Stimulated activated CD8-positive, alpha-beta memory T cell treated with anti-CD3 and anti-CD28 coated beads, Interleukin-7, amount 100 ng/mL, for 1 hour (primary cell): ENCODE results near the gene RASSF10.

Source experiments
- DNase-seq, 2 donors: peaks; one replicate each; pipeline ENCODE4 v3.0.0-alpha.2; 2020; ENCODE audit warnings: low read depth in 2 of 2

Gene RASSF10

DNA sequence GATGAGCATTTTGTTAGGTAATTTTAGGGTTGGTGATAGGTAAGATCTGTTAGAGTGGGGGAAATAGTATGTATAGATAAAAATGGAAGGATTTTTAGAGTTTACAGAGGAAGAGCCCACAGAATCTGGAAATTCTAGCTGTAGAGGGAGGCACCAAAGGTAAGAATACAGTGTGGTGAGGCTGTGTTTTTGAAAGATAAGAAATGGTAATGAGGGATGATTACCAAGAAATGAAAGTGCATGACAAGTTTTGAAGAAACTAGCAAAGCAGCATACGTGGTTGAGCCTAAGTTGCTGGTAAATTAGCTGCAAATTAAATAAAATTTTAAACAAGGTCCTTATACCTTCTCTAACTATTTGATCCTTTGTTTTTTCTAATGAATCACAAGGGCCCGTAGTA, 14.6 kb upstream of the RASSF10 start:
- no peak for DNase-seq

DNA sequence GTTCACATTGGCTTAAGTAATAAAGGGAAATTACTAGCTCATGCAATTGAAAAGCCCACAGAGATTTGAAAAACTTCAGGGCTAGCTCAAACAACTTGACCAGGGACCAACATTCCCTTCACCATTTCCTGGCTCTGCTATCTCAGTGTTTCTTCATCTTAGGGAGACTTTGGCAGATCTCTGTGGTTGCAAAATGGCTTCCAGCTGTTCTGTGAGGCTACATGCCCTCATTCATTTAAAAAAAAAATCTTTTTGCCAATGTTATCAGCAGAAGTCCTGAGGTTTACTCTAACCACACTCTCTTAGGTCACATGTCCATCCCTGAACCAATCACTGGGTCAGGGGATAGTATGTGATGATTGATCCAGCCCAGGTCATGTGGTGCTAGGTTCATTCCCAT, 13.9 kb upstream of the RASSF10 start:
- no peak for DNase-seq

DNA sequence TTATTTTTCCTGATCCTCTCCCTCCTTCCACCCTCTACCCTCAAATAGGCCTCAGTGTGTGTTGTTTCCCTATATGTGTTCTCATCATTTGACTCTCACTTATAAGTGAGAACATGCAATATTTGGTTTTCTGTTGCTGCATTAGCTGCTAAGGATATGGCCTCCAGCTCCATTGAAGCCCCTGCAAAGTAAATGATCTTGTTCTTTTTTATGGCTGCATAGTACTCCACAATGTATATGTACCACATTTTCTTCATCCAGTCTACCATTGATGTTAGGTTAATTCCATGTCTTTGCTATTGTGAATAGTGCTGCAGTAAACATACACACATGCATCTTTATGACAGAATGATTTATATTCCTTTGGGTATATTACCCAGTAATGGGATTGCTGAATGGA, 13.3 kb upstream of the RASSF10 start:
- DNase-seq: no peak

DNA sequence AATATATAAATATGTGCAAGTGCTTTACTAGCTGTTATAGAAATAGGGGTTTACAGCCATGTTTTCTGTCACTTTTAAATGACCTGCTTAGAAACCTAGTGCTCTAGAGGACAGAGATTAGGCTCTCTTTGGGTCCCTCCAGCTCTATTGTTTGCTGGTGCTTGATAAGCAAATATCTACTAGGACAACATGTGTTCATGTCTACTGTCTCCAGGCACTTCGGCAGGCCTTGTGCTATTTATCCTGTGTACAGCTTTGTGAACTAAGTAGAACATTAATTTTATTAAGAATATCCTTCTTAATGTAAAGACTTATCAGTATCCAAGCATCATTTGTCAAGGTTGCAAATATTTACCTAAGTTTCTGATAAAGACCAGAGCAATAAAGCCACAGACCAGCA, 11.9 kb upstream of the RASSF10 start:
- no peak for DNase-seq

DNA sequence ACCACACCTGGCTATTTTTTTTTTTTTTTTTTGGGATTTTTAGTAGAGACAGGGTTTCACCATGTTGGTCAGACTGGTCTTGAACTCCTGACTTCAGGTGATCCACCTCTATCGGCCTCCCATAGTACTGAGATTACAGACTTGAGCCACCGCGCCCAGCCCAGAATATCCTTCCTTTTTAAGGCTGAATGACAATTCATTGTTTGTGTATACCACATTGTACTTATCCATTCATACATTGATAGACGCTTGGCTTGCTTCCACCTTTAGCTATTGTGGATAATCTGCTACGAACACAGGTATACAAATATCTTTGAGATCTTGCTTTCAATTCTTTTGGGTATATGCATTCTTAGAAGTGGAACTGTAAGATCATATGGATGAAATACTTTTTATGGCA, 10.8 kb upstream of the RASSF10 start:
- no peak for DNase-seq

DNA sequence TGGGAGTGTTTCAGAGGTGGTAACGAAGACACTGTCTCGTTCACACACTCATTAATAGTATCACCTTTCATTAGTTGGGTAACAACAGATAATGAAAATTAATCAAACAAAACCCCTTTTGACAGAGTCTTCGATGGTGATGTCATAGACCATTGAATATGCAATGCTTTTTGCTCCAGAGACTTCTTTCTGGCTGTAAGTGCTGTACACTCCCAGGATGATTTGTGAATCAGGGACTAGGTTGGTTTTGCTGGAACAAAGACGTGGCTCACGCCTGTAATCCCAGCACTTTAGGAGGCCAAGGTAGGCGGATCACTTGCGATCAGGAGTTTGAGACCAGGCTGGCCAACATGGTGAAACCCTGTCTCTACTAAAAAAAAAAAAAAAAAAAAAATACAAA, 9.5 kb upstream of the RASSF10 start:
- no peak for DNase-seq

DNA sequence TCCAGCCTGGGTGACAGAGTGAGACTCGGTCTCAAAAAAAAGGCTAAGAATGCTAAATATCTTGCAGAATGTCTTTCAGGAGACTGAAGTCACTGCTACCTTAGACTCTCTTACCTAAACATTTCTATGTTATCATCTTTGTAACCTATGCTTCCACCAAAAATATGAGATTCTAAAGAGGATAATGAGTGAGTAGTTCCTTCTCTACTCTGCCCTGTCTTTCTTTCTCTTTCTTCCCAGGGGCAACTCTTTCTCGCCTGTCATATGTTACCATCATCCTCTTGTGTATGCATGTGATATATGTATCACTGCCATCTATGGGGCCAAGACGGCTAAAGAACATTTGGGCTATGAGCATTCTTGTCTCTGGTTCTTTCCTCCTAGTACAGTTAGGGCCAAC, 9.0 kb upstream of the RASSF10 start:
- no peak for DNase-seq

DNA sequence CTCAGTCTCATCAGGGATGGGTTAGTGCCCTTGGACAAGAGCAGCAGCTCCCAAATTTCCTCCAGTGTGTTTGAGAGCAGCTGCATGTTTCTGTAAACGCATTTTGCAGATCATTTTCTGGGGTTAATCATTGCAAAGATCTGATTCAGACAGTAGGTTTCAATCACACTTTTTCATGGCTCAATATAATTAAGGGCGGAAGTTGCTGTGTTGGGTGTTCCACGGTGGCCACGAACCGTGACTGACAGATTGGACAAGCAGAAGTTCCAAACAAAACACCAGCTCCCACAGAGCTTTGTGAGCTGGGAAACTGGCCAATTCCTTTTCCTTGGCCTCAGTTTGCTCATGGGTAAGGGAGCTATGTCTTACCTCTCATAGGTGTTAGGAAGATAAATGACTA, 8.4 kb upstream of the RASSF10 start:
- no peak for DNase-seq

DNA sequence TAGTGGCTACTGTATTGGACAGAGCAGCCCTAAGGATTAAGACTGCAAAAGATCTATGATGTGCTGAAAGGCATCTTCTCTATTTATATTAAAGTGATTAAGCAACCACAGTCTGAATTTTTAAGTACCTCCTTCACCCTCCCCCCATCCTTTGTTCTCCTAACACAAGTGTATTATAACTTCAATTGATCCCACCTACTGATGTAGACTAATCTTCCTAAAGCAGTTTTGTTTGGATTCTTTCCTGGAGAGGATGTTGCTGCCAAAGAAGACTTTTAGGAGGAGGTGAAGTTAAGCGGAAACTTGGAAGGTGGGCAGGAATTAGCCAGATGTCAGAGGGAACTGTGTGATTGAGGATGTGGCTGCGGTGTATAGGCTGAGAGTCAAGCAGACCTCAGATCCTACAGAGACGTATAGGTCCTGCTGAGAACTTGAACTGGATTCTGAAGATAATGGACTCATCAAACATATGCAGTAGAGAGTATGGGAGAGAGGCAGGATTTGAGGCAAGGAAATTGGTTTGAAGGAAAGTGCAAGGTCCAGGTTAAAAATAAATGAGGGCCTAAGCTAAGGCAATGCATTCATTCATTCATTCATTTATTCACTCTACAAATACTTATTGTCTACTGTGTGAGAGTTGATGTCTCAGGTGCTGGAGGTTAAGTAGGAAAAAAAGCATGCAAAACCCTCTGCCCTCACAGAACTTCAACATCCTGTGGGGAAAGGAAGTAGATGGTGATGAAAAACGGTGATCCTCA, 5.2 kb upstream of the RASSF10 start:
- DNase-seq: no peak

DNA sequence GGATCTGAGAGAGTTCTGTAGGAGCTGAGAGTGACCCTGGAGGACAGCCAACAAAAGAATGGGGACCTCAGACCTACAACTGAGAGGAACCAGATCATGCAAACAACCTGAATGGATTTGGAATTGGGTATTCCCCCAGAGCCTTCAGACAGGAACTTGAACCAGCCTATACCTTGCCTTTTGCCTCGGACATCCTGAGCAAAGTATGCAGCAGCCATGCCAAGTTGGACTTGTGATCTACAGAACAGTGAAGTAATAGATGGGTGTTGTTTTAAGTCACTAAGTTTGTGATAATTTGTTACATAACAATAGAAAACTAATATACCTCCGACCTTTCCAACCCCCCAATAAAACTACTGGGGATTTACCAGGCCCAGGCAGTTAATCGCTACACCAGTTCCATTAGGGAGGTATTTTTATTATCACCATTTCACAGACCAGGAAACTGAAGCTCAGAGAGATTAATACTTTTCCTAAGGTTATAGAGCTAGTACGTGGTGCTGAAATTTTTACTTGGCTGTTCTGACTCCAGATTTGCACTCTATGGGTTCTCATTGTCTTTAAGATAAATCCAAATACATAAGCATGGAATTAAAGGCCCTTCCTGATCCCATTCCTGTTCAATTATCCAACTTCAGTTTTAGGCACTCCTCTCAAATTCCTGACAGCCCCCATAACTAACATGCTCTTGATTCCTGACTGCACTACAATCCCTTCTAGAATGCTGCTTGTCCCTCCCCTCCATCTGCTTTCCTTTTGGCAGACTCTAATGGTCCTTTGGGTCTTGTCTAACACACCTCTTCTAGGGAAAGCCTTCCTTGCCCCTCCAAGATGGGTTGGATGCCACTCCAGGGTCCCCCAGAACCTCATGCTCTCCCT, 1.7 kb upstream of the RASSF10 start:
- DNase-seq: no peak

DNA sequence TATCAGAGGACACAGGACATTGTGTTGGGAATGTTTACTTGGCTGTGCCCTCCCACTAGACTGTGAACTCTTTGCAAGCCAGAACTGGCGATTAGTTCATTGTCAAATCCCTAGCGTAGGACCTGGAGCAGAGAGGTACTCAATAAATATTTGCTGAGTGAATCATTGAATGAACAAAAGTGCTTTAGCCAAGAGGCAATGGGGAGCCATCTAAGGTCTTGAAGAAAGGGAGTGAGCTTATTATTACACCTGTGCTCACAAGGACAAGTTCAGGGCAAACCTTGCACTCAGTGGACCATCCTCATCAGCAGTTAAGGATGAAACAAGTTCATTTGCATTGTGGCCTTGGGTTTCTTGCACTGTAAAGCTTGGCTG, 1.1 kb upstream of the RASSF10 start:
- no peak for DNase-seq

DNA sequence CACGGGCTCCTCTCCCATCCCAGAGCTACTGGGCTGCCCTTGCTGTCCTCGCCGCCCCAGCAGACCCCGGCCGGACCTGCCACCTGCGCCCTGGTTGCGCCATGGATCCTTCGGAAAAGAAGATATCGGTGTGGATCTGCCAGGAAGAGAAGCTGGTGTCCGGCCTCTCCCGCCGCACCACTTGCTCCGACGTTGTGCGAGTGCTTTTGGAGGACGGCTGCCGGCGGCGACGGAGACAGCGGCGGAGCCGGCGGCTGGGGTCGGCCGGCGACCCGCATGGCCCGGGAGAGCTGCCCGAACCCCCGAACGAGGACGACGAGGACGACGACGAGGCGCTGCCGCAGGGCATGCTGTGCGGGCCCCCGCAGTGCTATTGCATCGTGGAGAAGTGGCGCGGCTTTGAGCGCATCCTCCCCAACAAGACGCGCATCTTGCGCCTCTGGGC, 382 bp downstream of the RASSF10 start:
- no peak for DNase-seq

DNA sequence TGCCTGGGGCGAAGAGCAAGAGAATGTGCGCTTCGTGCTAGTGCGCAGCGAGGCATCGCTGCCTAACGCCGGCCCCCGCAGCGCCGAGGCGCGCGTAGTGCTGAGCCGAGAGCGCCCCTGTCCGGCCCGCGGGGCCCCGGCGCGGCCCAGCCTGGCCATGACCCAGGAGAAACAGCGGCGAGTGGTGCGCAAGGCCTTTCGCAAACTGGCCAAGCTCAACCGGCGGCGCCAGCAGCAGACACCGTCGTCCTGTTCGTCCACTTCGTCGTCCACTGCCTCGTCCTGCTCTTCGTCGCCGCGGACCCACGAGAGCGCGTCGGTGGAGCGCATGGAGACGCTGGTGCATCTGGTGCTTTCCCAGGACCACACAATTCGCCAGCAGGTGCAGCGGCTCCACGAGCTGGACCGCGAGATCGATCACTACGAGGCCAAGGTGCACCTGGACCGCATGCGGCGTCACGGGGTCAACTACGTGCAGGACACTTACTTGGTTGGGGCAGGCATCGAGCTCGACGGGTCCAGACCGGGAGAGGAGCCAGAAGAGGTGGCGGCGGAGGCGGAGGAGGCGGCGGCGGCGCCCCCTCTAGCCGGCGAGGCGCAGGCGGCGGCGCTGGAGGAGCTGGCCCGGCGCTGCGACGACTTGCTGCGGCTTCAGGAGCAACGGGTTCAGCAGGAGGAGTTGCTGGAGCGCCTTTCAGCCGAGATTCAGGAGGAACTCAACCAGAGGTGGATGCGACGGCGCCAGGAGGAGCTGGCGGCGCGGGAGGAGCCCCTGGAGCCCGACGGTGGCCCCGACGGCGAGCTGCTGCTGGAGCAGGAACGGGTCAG, 1.0 kb downstream of the RASSF10 start:
- no peak for DNase-seq

DNA sequence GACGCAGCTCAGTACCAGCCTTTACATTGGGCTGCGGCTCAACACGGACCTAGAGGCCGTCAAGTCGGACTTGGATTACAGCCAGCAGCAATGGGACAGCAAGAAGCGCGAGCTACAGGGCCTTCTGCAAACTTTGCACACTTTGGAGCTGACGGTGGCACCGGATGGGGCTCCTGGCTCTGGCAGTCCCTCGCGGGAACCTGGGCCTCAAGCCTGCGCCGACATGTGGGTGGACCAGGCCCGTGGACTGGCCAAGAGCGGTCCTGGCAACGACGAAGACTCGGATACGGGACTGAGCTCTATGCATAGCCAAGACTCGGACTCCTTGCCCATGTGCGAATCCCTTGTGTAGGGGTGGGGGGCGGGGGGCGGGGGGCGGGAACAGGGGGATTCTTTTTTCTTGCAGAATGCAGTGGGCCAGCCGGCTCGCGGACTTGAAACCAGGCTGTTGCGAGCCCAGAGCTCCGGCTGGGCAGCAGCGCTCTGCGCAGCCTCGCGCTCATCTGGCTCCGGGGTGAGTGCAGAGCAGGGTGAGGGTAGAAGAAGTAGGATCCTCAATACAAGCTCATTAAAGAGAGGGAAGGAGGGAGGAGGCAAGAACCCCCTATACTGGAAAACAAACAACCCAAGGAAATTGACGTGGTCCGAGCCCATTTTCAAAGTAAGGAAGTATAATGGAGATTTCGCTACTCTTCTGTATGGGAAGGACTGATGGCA, 1.8 kb downstream of the RASSF10 start:
- DNase-seq: no peak

DNA sequence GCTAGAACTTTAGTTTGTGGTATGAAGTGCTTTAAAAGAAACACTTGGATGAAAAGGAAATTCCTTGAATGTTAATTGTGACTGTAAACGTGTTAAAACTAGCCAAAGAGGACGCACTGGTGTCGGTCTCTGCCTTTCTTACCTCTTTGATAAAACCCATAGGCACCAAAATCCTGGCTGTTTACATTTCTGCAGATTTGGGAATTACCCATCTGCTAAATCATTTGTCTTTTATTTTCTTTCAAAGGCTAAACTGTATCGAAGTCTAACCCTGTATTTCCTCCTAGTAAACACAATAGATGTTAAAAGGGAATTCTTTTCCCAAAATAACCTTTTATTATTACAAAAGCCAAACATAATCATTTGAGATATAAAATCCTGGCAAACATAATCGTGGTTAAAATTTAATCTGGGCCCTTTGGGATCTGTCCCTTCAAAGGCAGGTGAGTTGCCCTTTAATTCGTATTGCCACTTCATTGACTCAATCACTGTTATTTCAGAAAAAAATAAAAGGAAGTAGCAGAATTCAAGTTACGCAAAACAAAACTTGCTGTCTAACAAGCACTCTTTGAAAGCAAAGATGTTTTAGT, 2.4 kb downstream of the RASSF10 start:
- no peak for DNase-seq

DNA sequence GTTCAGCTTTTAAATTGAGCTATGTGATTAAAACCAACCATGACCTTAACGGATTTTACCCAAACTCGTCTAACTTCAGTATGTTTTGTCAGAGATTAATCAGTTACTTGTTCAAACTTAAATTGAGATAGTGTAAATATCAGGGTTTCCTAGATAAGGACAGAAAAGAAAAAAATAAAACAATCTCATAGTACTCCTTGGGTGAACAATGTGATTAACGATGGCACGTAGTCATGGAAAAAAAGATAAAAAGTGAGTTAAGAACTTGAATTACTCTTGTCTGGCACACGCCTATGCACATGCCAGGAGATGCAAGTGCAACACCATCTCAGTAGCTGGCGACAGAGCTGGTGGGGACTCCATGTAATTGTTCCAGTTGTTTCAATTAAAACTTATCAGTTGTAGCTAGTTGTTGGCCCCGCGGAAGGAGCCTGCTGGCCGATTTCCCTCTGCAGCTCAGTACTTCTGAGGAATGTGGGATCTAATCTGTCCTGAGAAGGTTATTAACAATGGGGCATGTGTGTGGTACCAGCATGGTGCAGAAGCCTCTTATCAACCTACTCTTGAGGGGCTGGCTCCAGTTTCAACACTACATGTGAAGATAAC, 3.0 kb downstream of the RASSF10 start:
- no peak for DNase-seq

DNA sequence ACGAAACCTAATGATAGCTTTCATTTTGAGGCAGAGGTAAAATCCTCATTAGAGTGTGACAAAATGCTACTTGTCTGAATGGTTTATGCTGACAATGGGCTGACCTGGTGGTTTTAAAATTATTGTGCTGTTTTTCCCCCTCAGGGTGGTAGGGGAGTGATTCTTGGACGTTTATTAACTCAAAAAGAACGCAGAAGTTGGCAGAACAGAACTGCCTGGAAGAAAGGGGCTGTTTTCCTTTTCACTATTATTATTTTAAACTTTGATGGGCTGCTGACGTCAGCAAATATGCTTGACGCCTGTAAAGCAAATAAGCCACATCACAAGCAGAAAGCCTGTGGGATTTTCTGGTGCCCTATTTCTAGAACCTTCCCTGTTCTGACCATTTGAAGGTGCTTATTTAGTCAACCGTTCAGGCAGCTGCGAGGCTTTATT, 4.0 kb downstream of the RASSF10 start:
- DNase-seq: no peak

DNA sequence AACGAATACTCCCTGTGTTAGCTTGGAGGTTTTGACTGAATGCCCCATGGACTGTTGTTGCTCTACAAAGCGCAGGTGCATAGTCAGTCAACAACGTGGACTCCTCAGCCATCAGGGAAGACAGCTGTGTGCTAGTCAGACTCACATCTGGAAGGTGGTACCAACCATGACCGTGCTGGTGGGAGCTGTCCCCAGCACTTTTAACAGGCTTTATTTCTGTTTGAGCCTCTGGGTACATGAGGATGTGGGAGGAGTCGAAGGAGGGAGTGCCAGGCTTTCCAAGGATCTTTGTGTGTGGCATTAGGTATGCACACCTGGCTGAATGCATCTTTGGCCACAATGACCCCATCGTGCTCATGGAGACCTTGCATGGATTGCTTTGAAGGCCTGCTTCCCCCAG, 6.6 kb downstream of the RASSF10 start:
- DNase-seq: no peak

DNA sequence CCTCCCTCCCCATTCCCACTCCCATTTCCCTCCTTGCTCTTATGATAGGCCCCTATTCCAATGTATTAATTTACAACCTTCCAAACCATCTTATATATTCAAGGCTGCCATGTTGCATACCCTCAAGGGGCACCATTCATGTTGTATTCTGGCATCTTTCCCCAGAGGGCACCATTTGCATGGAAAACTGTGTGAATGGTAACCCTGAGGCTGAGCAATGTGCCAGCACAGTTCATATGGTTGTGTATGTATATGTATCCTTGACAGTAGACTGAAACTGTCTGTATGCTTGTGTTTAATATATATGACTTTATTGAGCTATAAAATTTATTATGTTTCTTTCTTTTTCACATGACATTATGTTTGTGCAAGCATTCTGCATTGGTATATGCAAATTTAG, 7.3 kb downstream of the RASSF10 start:
- no peak for DNase-seq

DNA sequence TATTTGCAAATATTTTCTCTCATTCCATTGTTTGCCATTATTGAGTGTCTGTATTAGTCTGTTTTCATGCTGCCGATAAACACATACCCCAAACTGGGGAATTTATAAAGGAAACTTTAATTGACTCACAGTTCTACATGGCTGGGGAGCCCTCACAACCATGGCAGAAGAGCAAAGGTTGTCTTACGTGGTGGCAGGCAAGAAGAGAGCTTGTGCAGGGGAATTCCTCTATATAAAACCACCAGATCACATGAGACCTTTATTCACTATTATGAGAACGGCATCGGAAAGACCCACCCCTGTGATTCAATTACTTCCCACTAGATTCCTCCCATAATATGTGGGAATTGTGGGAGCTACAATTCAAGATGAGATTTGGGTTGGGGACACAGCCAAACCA, 10.2 kb downstream of the RASSF10 start:
- no peak for DNase-seq

DNA sequence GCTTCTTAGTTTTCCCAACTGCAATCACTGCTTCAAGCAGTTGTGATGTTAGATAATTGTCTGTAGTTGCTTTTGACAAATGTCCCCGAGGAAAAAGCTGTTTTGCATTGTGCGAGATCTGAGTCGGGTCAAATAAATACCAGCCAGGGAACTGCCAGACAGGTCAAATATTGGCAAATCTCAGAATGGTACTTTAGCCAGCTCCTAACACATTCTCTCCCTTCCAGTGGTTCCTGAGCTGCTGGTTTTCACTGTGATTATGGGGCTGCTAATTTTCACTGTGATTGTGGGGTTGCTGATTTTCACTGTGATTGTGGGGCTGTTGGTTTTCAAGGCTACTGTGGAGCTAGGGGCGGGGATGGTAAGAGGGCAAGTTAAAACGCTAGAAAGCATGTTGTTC, 14.3 kb downstream of the RASSF10 start:
- no peak for DNase-seq
